ENCODE measurements around the gene DPH1. TPM values are rescaled to one million over a fixed set of nuclear protein-coding genes. Genes with fewer than 3 reads are reported as not detected.

The DPH1 gene
- total and polyA plus RNA-seq, 2 donors = 16.5 to 26.4 TPM

- 81% methylated on average over 6 of the region's 6 CpGs for WGBS
- Histone ChIP-seq H3K27ac (ENCODE audit: low read depth in 1 of 2, low read length in 1 of 2) (peak overlapping the region; percentile 43 to 55), H3K4me1 (ENCODE audit: control insufficient read depth in 2 of 2, insufficient read depth in 2 of 2, low read length in 2 of 2) (peaks cover 9 to 57% of the 10 kb centered on the region in 2 donors), H3K36me3 (ENCODE audit: control insufficient read depth in 2 of 2, insufficient read depth in 2 of 2, low read length in 1 of 2) (peaks cover 75 to 76% of the 10 kb centered on the region in 2 donors), H3K4me3 (ENCODE audit: low read length in 2 of 2) (no peak overlapping the region), H3K27me3 (ENCODE audit: control insufficient read depth in 2 of 2, insufficient read depth in 1 of 2, low read length in 1 of 2) (no peaks in the 10 kb centered on the region), H3K9me3 (ENCODE audit: control insufficient read depth in 2 of 2, insufficient read depth in 1 of 2, low read length in 1 of 2) (no peaks in the 10 kb centered on the region)
- DNase-seq (ENCODE audit: low read depth in 6 of 9, low spot score in 9 of 9) = no peak
Observed at GRCh38 chr17:2068031-2068518, 38.1 kb downstream of the DPH1 start.

- WGBS = 80% methylated on average over 15 of the region's 15 CpGs
- no peak overlapping the region for H3K27ac ChIP-seq (ENCODE audit: low read depth in 1 of 2, low read length in 1 of 2)
- DNase-seq (ENCODE audit: low read depth in 6 of 9, low spot score in 9 of 9) = no peak
- peaks cover 70 to 71% of the 10 kb centered on the region in 2 donors for H3K36me3 ChIP-seq (ENCODE audit: control insufficient read depth in 2 of 2, insufficient read depth in 2 of 2, low read length in 1 of 2)
- H3K27me3 ChIP-seq (ENCODE audit: control insufficient read depth in 2 of 2, insufficient read depth in 1 of 2, low read length in 1 of 2) = no peaks in the 10 kb centered on the region
- H3K9me3 ChIP-seq (ENCODE audit: control insufficient read depth in 2 of 2, insufficient read depth in 1 of 2, low read length in 1 of 2) = no peaks in the 10 kb centered on the region
- no peak overlapping the region for H3K4me3 ChIP-seq (ENCODE audit: low read length in 2 of 2)
- peaks cover 9 to 55% of the 10 kb centered on the region in 2 donors for H3K4me1 ChIP-seq (ENCODE audit: control insufficient read depth in 2 of 2, insufficient read depth in 2 of 2, low read length in 2 of 2)
Observed at GRCh38 chr17:2068519-2069051, 38.6 kb downstream of the DPH1 start.

DNA sequence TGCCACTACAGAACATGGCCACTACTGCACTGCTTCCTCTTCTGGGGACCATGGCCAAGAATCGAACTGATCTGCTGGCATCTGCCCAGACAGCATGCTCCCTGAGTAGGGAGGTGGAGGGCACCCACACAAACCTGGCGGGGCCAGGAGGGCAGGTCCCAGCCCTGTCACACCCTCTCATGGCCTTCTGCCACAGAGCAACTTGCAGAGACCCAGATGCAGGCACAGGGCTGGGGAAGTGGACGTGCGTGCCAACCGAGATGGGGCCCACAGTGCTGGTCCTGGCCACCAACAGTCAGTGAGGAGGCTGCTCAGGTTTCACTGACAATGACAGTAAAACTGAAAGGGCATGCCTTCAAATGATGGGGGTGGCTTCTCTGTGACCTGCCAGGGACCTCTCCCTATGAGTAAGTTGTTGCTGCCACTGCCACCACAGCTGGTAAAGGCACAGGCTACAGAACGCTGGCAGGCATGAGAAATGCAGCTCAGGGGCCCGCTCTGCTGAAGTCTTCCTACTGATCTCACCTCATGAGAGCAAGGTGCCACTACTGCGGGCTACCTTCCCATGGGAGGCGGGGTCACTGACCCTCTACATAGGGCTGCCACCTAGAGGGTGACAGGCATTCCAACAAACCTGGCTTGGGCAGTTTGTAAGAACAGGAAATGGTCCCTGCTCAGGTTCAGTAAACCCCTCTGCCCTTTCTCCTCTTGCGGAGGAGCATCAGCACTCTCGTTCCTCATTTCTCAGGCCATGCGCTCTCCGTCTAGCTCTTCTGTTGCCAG, 40.5 kb downstream of the DPH1 start:
- Histone ChIP-seq H3K27me3 (ENCODE audit: control insufficient read depth in 2 of 2, insufficient read depth in 1 of 2, low read length in 1 of 2) (no peaks in the 10 kb centered on the region), H3K27ac (ENCODE audit: low read depth in 1 of 2, low read length in 1 of 2) (no peak overlapping the region), H3K4me3 (ENCODE audit: low read length in 2 of 2) (no peak overlapping the region), H3K9me3 (ENCODE audit: control insufficient read depth in 2 of 2, insufficient read depth in 1 of 2, low read length in 1 of 2) (no peaks in the 10 kb centered on the region), H3K36me3 (ENCODE audit: control insufficient read depth in 2 of 2, insufficient read depth in 2 of 2, low read length in 1 of 2) (peaks cover 52 to 57% of the 10 kb centered on the region in 2 donors), H3K4me1 (ENCODE audit: control insufficient read depth in 2 of 2, insufficient read depth in 2 of 2, low read length in 2 of 2) (peaks cover 9 to 46% of the 10 kb centered on the region in 2 donors)
- WGBS = 93% methylated on average over 13 of the region's 13 CpGs
- no peak for DNase-seq (ENCODE audit: low read depth in 6 of 9, low spot score in 9 of 9)

DNA sequence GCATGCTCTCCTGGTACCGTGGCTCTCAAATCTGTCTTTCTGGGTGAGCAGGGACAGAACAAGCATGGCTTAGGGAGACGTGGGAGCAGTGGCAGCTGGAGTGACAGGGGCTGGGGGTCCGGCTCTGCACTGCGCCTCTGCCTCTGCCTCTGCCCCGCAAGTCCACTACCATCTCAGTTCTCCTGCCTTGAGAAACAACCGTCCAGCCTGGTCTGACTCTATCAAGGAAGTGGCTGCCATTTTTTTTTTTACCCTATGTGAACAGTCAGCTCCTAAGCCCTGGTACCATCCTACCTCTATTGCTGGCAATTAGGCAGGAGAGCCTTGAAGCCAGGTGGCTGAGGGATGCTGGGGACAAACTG, 41.1 kb downstream of the DPH1 start:
- Histone ChIP-seq H3K4me1 (ENCODE audit: control insufficient read depth in 2 of 2, insufficient read depth in 2 of 2, low read length in 2 of 2) (peaks cover 9 to 47% of the 10 kb centered on the region in 2 donors), H3K27me3 (ENCODE audit: control insufficient read depth in 2 of 2, insufficient read depth in 1 of 2, low read length in 1 of 2) (no peaks in the 10 kb centered on the region), H3K4me3 (ENCODE audit: low read length in 2 of 2) (no peak overlapping the region), H3K9me3 (ENCODE audit: control insufficient read depth in 2 of 2, insufficient read depth in 1 of 2, low read length in 1 of 2) (no peaks in the 10 kb centered on the region), H3K36me3 (ENCODE audit: control insufficient read depth in 2 of 2, insufficient read depth in 2 of 2, low read length in 1 of 2) (peaks cover 49 to 57% of the 10 kb centered on the region in 2 donors), H3K27ac (ENCODE audit: low read depth in 1 of 2, low read length in 1 of 2) (peak overlapping the region in 1 of 2 donors; percentile 40)
- WGBS = 95% methylated on average over 6 of the region's 6 CpGs
- DNase-seq (ENCODE audit: low read depth in 6 of 9, low spot score in 9 of 9) = no peak

DNA sequence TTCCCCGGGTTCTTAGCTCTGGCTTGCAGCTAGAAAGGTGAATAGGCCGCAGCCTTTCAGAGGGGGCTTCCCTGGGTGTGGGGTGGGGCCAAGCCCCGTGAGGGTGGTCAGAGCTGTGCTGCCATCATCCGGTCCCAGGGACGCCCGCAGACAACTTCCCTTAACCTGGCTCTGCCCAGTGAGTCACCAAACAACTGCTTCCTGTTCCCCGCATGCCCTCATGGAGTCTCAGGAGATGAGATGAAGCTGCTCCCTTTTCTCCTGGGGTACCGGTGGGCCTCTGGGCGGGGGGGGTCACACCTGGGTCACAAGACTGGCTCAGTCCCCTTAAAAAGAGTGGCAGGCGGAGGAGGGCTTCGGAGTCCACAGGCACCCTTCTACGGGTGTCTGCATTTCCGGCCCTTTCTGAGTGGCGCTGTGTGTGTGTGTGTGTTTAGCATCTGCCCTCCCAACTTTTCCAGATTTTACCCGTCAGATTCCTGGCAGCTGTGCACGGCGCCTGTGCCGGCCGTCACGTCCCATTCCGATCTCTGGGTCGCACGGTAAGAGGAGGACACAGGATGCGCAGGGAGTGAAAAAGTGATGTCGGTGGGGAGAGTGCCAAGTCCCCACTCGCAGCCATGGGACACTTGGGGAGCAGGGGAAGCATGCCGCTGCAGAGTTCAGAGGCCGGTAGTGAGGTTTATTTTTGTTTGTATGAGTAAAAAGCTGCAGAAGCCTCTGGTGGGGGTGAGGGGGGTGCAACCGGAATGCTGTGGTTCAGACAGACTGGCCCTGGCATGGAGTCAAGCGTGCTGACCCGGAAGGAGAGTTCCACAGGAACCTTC, 41.7 kb downstream of the DPH1 start:
- H3K27ac ChIP-seq (ENCODE audit: low read depth in 1 of 2, low read length in 1 of 2) = peak overlapping the region in 1 of 2 donors; percentile 46
- no peak overlapping the region for H3K4me3 ChIP-seq (ENCODE audit: low read length in 2 of 2)
- H3K36me3 ChIP-seq (ENCODE audit: control insufficient read depth in 2 of 2, insufficient read depth in 2 of 2, low read length in 1 of 2) = peaks cover 45 to 54% of the 10 kb centered on the region in 2 donors
- H3K4me1 ChIP-seq (ENCODE audit: control insufficient read depth in 2 of 2, insufficient read depth in 2 of 2, low read length in 2 of 2) = peaks cover 9 to 52% of the 10 kb centered on the region in 2 donors
- H3K9me3 ChIP-seq (ENCODE audit: control insufficient read depth in 2 of 2, insufficient read depth in 1 of 2, low read length in 1 of 2) = no peaks in the 10 kb centered on the region
- DNase-seq (ENCODE audit: low read depth in 6 of 9, low spot score in 9 of 9) = no peak
- H3K27me3 ChIP-seq (ENCODE audit: control insufficient read depth in 2 of 2, insufficient read depth in 1 of 2, low read length in 1 of 2) = no peaks in the 10 kb centered on the region
- WGBS = 95% methylated on average over 31 of the region's 31 CpGs

- DNase-seq (ENCODE audit: low read depth in 6 of 9, low spot score in 9 of 9) = no peak
- Histone ChIP-seq H3K27ac (ENCODE audit: low read depth in 1 of 2, low read length in 1 of 2) (no peak overlapping the region), H3K27me3 (ENCODE audit: control insufficient read depth in 2 of 2, insufficient read depth in 1 of 2, low read length in 1 of 2) (no peaks in the 10 kb centered on the region), H3K36me3 (ENCODE audit: control insufficient read depth in 2 of 2, insufficient read depth in 2 of 2, low read length in 1 of 2) (peaks cover 47 to 51% of the 10 kb centered on the region in 2 donors), H3K4me1 (ENCODE audit: control insufficient read depth in 2 of 2, insufficient read depth in 2 of 2, low read length in 2 of 2) (peaks cover 0 to 40% of the 10 kb centered on the region in 2 donors), H3K9me3 (ENCODE audit: control insufficient read depth in 2 of 2, insufficient read depth in 1 of 2, low read length in 1 of 2) (no peaks in the 10 kb centered on the region), H3K4me3 (ENCODE audit: low read length in 2 of 2) (no peak overlapping the region)
- WGBS = 90% methylated on average over 10 of the region's 10 CpGs
Observed at GRCh38 chr17:2074919-2075318, 45.0 kb downstream of the DPH1 start.

- Histone ChIP-seq H3K27ac (ENCODE audit: low read depth in 1 of 2, low read length in 1 of 2) (peak overlapping the region; percentile 58 to 65), H3K27me3 (ENCODE audit: control insufficient read depth in 2 of 2, insufficient read depth in 1 of 2, low read length in 1 of 2) (no peaks in the 10 kb centered on the region), H3K4me1 (ENCODE audit: control insufficient read depth in 2 of 2, insufficient read depth in 2 of 2, low read length in 2 of 2) (peaks cover 0 to 37% of the 10 kb centered on the region in 2 donors), H3K4me3 (ENCODE audit: low read length in 2 of 2) (no peak overlapping the region), H3K9me3 (ENCODE audit: control insufficient read depth in 2 of 2, insufficient read depth in 1 of 2, low read length in 1 of 2) (no peaks in the 10 kb centered on the region), H3K36me3 (ENCODE audit: control insufficient read depth in 2 of 2, insufficient read depth in 2 of 2, low read length in 1 of 2) (peaks cover 47 to 49% of the 10 kb centered on the region in 2 donors)
- 82% methylated on average over 13 of the region's 13 CpGs for WGBS
- DNase-seq (ENCODE audit: low read depth in 6 of 9, low spot score in 9 of 9) = no peak
Observed at GRCh38 chr17:2075336-2076086, 45.6 kb downstream of the DPH1 start.

DNA sequence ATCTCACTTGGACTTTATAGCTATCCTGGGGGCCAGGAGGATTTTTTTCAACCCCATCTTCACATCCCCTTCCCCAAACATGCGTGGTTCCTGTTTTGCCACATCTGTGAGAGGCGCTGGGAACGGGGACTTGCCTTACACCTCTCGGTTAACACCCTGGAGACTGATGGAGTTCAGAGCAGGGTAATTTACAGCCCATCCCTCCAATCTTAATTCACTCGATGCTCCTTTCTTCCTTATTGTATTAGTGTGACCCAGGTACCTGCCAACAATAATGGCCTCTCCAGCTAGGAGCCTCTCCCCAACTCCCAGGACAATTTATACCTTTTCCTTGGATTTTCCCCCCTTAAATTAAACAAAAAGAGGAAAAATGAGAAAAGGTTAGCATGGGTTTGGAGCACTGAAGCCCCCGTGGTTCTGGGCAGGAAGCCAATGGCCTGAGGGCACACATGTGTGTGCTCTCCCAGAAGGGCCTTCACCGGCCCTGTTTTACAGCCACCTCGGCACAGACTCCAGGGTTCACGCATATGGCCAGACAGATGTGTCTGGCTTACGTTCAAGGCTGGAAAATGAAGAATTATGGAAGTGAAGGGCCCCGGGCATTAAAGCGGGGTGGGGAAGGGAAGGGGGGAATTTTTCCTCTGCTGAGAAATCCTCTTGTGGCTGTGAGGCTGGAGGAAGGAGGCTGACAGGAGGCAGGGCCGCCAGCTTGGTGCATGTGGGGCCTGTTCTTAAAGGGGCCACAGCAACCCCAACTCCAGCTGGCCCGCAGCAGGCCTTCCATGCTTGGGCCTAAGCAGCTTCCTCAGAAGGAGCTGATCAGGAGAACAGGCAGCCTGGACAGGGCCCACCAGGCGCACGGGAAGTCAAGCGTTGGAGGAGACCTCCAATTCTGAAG, 46.4 kb downstream of the DPH1 start:
- peaks cover 0 to 33% of the 10 kb centered on the region in 2 donors for H3K4me1 ChIP-seq (ENCODE audit: control insufficient read depth in 2 of 2, insufficient read depth in 2 of 2, low read length in 2 of 2)
- no peaks in the 10 kb centered on the region for H3K27me3 ChIP-seq (ENCODE audit: control insufficient read depth in 2 of 2, insufficient read depth in 1 of 2, low read length in 1 of 2)
- H3K36me3 ChIP-seq (ENCODE audit: control insufficient read depth in 2 of 2, insufficient read depth in 2 of 2, low read length in 1 of 2) = peaks cover 44 to 52% of the 10 kb centered on the region in 2 donors
- peak overlapping the region; percentile 53 to 65 for H3K27ac ChIP-seq (ENCODE audit: low read depth in 1 of 2, low read length in 1 of 2)
- DNase-seq (ENCODE audit: low read depth in 6 of 9, low spot score in 9 of 9) = no peak
- 83% methylated on average over 17 of the region's 17 CpGs for WGBS
- H3K4me3 ChIP-seq (ENCODE audit: low read length in 2 of 2) = no peak overlapping the region
- no peaks in the 10 kb centered on the region for H3K9me3 ChIP-seq (ENCODE audit: control insufficient read depth in 2 of 2, insufficient read depth in 1 of 2, low read length in 1 of 2)
